Putamen (tissue), 1 donor: ENCODE results near the gene TAMM41.
"Not testable (repeated sequence)": the region's sequence is repeated elsewhere in the genome, so short reads cannot be mapped to it uniquely, and the experiment has no call there.

ENCODE experiments used
- DNase-seq: peaks from one replicate; pipeline ENCODE4 v3.0.0-alpha.2; 2016; ENCODE audit warnings: low spot score

The TAMM41 gene

GRCh38 chr3:11815111-11815510, 31.6 kb downstream of the TAMM41 start:
- DNase-seq: no peak

DNA sequence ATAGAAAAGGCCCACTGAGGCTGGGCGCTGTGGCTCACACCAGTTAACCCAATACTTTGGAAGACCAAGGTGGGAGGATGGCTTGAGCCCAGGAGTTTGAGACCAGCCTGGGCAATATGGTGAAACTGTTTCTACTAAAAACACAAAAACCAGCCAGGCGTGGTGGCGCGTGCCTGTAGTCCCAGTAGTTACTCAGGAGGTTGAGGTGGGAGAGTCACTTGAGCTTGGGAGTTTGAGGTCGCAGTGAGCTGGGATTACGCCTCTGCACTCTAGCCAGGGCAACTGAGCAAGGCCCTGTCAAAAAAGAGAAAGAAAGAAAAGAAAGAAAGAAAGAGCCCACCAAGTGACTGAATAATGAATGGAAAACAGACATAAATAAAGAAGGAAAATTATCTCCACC, 32.0 kb downstream of the TAMM41 start:
- DNase-seq: no peak

DNA sequence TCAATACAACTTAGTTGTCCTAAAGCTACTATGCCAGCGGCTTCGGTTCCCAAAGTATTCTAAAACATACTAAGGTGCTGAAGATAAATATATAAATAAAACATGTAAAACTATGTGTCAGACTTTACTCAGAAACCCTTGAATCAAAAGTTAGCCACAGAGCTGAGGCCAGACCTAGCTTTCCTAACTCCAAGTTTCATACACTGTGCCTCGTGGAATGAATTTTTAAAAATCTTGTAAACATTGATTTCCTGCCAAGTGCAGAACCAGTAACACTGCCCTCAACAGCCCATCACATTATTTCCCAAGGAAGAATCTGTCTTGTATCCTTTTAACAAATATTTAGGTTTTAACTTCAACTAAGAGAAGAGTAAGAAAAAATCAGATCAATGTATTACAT, 36.4 kb downstream of the TAMM41 start:
- no peak for DNase-seq

GRCh38 chr3:11808231-11808630, 38.5 kb downstream of the TAMM41 start:
- no peak for DNase-seq

DNA sequence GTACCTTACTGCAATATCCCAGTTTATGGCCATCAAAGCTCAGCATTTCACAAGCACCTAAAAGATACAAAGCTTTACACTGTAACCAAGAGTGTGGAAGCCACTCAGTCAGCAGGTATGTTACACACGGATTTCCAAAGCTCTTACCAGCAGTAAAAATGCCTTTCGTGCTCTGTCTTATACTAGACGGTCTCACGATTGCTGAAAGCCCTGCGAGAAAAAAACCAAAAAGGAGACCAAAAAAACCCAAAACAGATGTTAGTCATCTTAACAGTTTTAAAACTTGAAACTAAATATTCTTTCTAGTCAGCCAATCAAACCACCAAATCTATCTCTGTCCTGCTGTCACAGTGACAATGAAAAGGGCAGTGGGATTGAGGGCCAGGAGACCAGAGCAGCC, 39.0 kb downstream of the TAMM41 start:
- no peak for DNase-seq

- peak; percentile 69 for DNase-seq
These were observed 41.0 kb downstream of the TAMM41 start for GRCh38 chr3:11805716-11806115.

GRCh38 chr3:11803977-11804892, 42.5 kb downstream of the TAMM41 start:
- DNase-seq: peak; percentile 21

- no peak for DNase-seq
These were observed 46.9 kb downstream of the TAMM41 start for GRCh38 chr3:11799791-11800190.

DNA sequence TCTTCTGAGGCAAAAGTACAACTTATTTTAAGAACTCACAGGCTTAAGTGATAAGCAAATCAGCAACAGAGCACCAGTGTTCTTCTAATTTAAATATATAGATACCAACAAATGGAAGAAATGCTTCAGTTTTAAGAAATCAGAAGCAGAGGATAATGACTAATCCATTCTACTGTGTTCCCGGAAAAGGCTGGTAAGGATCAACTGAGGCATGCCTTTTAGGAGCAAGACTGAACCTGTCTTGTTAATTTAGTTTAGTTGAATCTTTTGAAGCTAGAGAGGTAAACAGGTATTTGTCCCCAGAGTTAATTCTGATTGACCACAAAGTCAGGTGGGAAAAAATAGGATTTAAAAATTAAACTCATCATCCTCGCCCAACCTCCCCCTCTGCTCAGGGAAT, 51.8 kb downstream of the TAMM41 start:
- DNase-seq: no peak

DNA sequence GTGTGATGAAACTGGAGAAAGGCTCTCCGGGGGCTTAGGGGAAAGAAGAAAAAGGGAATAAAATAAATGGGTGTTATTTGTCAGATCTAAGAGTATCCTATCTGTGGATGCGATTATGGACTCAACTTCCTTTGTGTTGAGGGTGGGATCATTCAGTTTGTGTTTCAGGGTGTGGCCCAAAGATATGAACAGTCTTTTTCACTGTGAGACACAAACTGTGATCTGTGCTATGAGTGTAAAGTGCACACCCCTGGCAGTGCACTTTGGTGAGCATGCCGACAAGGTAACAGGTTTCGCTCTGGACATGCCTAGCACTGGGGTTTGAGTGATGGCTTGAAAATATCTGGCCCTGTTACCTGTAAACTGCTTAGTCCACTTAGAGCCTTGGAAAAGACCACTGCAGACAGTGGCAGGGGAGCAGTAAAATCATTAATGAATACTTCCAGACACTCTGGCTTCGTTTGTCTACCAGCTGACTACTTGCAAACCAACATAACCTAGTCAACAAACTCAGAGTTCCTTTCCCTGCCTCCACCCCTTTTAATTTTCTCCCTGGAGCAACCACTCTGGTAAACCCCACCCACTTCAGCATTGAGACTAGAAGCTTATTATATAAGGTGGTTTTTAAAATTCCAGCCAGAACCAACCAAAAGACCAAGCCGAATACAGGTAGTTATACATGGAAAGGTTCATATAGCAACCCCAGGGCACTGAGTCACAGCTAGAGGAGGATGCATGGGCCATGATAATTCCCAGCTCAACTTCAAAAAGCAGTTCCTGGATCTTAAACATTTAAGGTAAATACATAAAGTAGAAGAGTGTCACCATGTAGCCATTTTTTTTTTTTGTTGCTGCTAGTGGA, 55.1 kb downstream of the TAMM41 start:
- DNase-seq: no peak

GRCh38 chr3:11789412-11789811, 57.3 kb downstream of the TAMM41 start:
- no peak for DNase-seq

DNA sequence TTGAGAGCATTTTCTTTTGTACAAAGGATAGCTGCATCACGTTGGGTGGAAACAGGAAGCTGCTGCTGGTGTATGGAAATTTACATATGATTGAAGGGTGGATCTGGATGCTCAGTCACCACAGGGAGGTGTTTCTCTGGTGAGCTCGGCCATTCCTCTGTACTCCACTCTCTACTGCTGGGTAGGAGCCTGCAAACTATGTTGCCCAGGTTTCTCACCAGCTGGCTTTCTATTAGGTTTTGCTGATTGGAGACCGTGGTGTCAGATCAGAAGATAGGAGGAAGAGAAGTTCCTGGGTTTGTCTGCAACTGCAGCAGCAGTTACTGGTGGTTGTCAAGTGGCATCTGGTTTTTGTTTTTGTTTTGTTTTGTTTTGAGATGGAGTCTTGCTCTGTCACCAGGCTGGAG, 61.7 kb downstream of the TAMM41 start:
- DNase-seq: no peak

DNA sequence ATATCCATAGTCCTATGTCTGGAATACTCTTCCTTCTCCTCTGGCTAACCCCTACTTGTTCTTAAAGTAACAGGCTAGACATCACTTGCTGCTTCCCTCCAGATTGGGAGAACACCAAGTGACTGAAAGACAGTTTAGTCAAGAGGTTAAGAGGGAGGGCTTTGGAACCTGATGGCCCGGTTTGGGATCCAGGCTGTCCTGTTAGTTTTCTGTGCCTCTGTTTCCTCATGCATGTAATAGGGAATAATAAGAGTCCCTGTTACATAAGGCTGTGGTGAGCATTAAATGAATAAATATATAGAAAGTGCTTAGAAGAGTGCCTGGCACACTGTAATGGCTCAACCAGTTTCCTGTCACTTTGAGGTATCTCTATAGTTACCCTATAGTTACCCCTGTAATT, 66.3 kb downstream of the TAMM41 start:
- no peak for DNase-seq

DNA sequence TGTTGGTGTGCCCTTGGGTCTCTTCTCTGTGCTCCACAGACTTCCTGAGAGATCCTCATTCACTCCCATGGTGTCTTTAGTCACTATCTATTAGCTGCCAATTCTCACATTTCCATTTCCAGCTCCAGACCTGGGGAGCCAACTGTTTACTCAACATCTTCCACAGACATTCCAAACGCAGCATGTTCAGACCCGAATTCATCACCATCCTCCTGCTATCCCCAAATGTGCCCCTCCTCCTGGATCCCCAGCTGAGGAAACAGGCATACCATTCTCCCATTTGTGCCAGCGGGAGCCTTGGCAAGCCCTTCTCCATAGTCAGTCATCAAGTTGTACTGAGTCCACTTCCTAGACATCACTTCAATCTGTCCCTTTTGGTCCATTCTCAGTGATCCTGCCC, 67.1 kb downstream of the TAMM41 start:
- no peak for DNase-seq

DNA sequence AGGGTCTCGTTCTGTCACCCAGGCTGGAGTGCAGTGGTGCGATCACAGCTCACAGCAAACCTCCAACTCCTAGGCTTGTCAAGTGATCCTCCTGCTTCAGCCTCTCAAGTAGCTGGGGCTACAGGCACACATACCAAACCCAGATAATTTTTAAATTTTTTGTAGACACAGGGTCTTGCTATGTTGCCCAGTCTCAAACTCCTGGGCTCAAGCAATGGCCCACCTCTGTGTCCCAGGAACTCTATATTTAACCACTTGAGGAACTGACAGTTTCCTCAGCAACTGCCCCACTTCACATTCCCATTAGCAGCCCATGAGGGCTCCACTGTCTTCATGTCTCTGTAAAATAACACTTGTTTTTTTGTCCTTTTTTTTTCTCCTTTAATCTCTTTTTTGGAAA, 68.4 kb downstream of the TAMM41 start:
- DNase-seq: no peak

DNA sequence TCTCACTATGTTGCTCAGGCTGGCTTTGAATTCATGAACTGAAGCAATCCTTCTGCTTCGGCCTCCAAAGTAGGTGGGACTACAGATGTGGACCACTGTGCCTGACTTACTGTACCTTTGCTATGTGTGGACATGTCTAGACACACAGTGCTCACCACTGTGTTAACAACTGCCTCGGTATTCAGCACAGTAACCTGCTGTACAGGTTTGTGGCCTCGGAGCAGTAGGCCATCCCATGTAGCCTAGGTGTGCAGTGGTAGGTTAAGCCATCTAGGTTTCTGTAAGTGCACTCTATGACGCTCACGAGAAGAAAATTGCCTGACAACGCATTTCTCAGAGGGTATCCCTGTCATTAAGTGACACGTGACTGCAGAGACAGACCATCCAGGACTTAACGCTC, 70.3 kb downstream of the TAMM41 start:
- DNase-seq: no peak

GRCh38 chr3:11775493-11775892, 71.2 kb downstream of the TAMM41 start:
- no peak for DNase-seq

GRCh38 chr3:11774296-11774877, 72.3 kb downstream of the TAMM41 start:
- DNase-seq: no peak

GRCh38 chr3:11771931-11772330, 74.8 kb downstream of the TAMM41 start:
- not testable (repeated sequence) for DNase-seq

GRCh38 chr3:11770477-11771391, 76.0 kb downstream of the TAMM41 start:
- peak; percentile 62 for DNase-seq

DNA sequence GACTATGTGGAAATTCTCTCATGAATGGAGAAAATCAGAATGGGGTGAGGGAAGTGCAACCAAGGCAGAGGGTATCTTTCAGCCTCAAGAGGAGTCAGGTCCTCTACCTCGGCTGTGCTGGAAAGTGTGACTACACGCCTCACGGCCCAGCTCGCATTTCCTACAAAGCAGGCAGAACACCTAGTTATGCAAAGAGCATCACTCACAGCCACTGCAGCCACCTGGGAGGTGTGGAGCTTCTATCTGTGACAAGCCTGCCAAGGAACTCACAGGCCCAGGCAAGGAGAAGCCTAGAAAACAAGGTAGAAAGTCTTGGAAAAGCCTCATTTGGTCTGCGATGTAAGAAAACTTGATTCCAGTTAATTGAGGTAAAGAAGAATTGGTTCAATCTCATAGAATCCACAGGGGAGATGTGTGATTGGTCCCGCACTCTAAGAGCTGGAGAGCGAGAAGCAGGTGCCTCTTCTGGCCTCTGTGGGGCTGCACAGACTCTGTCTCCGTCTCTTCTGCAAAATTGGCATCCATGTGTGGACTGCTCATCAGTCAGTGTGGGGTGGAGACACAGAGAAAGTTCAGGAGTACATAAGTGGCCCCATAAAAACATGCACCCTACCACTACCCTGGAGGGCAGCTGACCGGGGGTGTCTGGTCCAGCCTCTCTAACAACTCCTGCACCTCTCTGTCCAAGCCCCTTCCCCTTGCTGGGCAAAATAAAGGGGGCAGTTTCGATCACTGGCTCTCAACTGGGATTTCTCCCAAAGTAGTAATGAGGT, 76.8 kb downstream of the TAMM41 start:
- no peak for DNase-seq
